Esophagus (tissue), 2 donors: Measurements from ENCODE around the gene DPP9. TPM values are rescaled to one million over a fixed set of nuclear protein-coding genes. Genes with fewer than 3 reads are reported as not detected.
A peak's percentile ranks its signal among the peaks of the same experiment; 100 is the strongest.

Experiments
- H3K27ac ChIP-seq, 2 donors: one replicate each; pipeline ENCODE4 v1.5.1; 2013; ENCODE audit warnings: low read depth in 2 of 2, mild to moderate bottlenecking in 2 of 2, inconsistent platforms in 1 of 2, low read length in 1 of 2, moderate library complexity in 1 of 2
- H3K27me3 ChIP-seq, 2 donors: one replicate each; pipeline ENCODE4 v1.6.1; 2013; ENCODE audit warnings: low read length in 2 of 2, control low read depth in 1 of 2, mild to moderate bottlenecking in 1 of 2; ENCODE audit not compliant: insufficient read depth in 2 of 2, control insufficient read depth in 1 of 2
- H3K36me3 ChIP-seq, 2 donors: one replicate each; pipeline ENCODE4 v1.6.1; 2013; ENCODE audit warnings: low read length in 1 of 2; ENCODE audit not compliant: control insufficient read depth in 2 of 2, insufficient read depth in 2 of 2
- H3K4me1 ChIP-seq, 2 donors: one replicate each; pipeline ENCODE4 v1.6.1; 2013; ENCODE audit warnings: low read length in 1 of 2; ENCODE audit not compliant: control insufficient read depth in 2 of 2, insufficient read depth in 2 of 2
- H3K4me3 ChIP-seq, 2 donors: one replicate each; pipeline ENCODE4 v1.5.1; 2013; ENCODE audit warnings: low read length in 2 of 2, mild to moderate bottlenecking in 2 of 2, low read depth in 1 of 2, moderate library complexity in 1 of 2
- H3K9me3 ChIP-seq, 2 donors: one replicate each; pipeline ENCODE4 v1.6.1; 2013; ENCODE audit warnings: mild to moderate bottlenecking in 2 of 2, low read depth in 1 of 2, low read length in 1 of 2, moderate library complexity in 1 of 2; ENCODE audit not compliant: control insufficient read depth in 2 of 2, insufficient read depth in 1 of 2
- WGBS, 2 donors: extraction: QIAGEN DNeasy Blood & Tissue Kit; methylation state at CpG; one replicate each; pipeline ENCODE4 v1.1.7; 2013; 5-methylcytosine and 5-hydroxymethylcytosine counted together
- polyA plus RNA-seq, 2 donors: library from polyadenylated mRNA; stranded (reverse); fragments of 200-250 nt; gene quantifications; one replicate each; pipeline ENCODE4 v1.2.3, GENCODE V29; 2013
- donor health status: healthy with polysubstance abuse.
- donor health status: Bipolar disorder and iron deficiency.

DPP9 gene
- polyA plus RNA-seq, 2 donors: 24.3 to 29.2 TPM

- Histone ChIP-seq H3K27me3 (no peaks in the 10 kb centered on the region), H3K9me3 (no peaks in the 10 kb centered on the region), H3K27ac (no peak overlapping the region), H3K36me3 (no peaks in the 10 kb centered on the region), H3K4me1 (peaks cover 11 to 14% of the 10 kb centered on the region in 2 donors), H3K4me3 (no peak overlapping the region)
- WGBS, 2 donors: 85 to 93% methylated on average over 6 of the region's 6 CpGs
These were observed 81.0 kb downstream of the DPP9 start for GRCh38 chr19:4642625-4643024.

- 62 to 68% methylated on average over 14 of the region's 14 CpGs for WGBS, 2 donors
- Histone ChIP-seq H3K4me1 (peaks cover 11 to 14% of the 10 kb centered on the region in 2 donors), H3K36me3 (no peaks in the 10 kb centered on the region), H3K27ac (peak overlapping the region in 1 of 2 donors; percentile 48), H3K27me3 (no peaks in the 10 kb centered on the region), H3K4me3 (peak overlapping the region in 1 of 2 donors; percentile 60), H3K9me3 (no peaks in the 10 kb centered on the region)
These were observed 82.5 kb downstream of the DPP9 start for GRCh38 chr19:4641132-4641531.

- H3K27ac ChIP-seq: peak overlapping the region in 1 of 2 donors; percentile 48
- H3K27me3 ChIP-seq: no peaks in the 10 kb centered on the region
These were observed 83.2 kb downstream of the DPP9 start for GRCh38 chr19:4640247-4641000.

GRCh38 chr19:4639531-4640246 lies 84.0 kb downstream of the DPP9 start:
- no peaks in the 10 kb centered on the region for H3K27me3 ChIP-seq
- WGBS, 2 donors: 3 to 8% methylated on average over 28 to 39 of the region's 39 CpGs
- H3K27ac ChIP-seq: peak overlapping the region; percentile 13 to 34
- no peaks in the 10 kb centered on the region for H3K36me3 ChIP-seq
- peaks cover 11 to 18% of the 10 kb centered on the region in 2 donors for H3K4me1 ChIP-seq
- no peaks in the 10 kb centered on the region for H3K9me3 ChIP-seq
- peak overlapping the region; percentile 60 to 64 for H3K4me3 ChIP-seq

More at GRCh38 chr19:4640247-4641000, 83.2 kb downstream of the DPP9 start:
- Histone ChIP-seq H3K4me3 (peak overlapping the region; percentile 60 to 64), H3K9me3 (no peaks in the 10 kb centered on the region), H3K4me1 (peaks cover 11 to 18% of the 10 kb centered on the region in 2 donors), H3K36me3 (no peaks in the 10 kb centered on the region)
- 42 to 61% methylated on average over 17 of the region's 17 CpGs for WGBS, 2 donors

DNA sequence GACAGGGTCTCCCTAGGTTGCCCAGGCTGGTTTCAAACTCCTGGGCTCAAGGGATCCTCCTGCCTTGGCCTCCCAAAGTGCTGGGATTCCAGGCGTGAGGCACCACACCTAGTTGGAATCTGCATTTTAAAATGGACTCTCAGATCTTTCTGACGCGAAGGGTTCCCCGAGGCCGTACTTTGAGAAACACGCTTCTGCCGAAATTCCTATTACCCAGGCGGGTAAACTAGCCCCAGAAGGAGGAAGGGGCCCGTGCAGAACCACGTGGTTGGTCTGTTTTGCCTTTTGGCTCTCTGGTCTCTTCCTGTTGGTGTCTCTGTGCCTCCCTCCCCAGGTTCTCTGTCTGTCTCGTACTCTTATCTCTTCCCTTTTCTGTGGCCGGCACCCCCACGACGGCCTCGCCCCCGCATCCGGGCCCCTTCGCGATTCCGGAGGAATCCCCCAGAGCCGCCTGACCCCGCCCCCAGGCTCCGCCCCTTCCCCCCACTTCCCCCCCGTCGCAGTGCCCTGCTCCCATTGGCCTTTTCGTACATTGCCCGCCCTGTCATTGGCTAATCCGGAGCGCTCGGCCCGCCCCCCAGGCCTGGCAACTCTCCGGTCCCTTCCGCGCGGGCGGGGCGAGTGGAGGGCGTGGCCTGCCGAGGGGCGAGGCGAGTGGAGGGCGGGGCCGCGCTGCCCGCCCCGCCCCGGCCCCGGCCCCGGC lies 84.7 kb downstream of the DPP9 start, which contains the start of gene TNFAIP8L1:
Gene TNFAIP8L1 (plus strand): TSS at position 689 of the 703 bp plus-strand sequence. CDS start 12,354 bp downstream, outside the sequence.
- Histone ChIP-seq H3K27ac (peak within 1 kb of the TSS; percentile 41 to 85), H3K4me3 (peak within 1 kb of the TSS; percentile 60 to 64), H3K9me3 (no peaks in the 10 kb centered on the region), H3K27me3 (no peaks in the 10 kb centered on the region), H3K36me3 (no peaks in the 10 kb centered on the region), H3K4me1 (peaks cover 11 to 18% of the 10 kb centered on the region in 2 donors)
- 2 to 3% methylated on average over 28 to 49 of the region's 49 CpGs for WGBS, 2 donors

- Histone ChIP-seq H3K27ac (peak overlapping the region in 1 of 2 donors; percentile 14), H3K9me3 (no peaks in the 10 kb centered on the region), H3K4me1 (peaks cover 11 to 18% of the 10 kb centered on the region in 2 donors), H3K4me3 (no peak overlapping the region), H3K36me3 (no peaks in the 10 kb centered on the region), H3K27me3 (no peaks in the 10 kb centered on the region)
- 68 to 74% methylated on average over 11 of the region's 11 CpGs for WGBS, 2 donors
These were observed 85.3 kb downstream of the DPP9 start for GRCh38 chr19:4638317-4638716.

DNA sequence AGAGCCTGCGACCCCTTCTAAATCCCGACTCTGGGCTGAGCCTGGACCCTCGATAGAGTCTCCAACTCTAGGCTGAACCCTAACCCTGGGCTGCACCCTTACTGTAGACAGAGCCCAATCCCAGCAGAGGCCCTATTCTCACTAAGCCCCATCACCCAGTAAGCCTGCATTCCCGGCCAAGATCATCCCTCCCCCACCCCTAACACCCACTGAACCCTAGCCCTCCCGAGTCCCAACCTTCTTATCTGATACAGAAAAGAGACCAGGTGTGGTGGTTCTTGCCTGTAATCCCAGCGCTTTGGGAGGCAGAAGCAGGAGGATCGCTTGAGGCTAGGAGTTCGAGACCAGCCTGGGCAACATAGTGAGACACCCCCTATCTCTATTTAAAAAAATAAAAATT lies 86.9 kb downstream of the DPP9 start:
- no peaks in the 10 kb centered on the region for H3K9me3 ChIP-seq
- WGBS, 2 donors: 54 to 60% methylated on average over 8 of the region's 8 CpGs
- no peak overlapping the region for H3K4me3 ChIP-seq
- no peaks in the 10 kb centered on the region for H3K36me3 ChIP-seq
- no peak overlapping the region for H3K27ac ChIP-seq
- no peaks in the 10 kb centered on the region for H3K27me3 ChIP-seq
- H3K4me1 ChIP-seq: peaks cover 11 to 18% of the 10 kb centered on the region in 2 donors

DNA sequence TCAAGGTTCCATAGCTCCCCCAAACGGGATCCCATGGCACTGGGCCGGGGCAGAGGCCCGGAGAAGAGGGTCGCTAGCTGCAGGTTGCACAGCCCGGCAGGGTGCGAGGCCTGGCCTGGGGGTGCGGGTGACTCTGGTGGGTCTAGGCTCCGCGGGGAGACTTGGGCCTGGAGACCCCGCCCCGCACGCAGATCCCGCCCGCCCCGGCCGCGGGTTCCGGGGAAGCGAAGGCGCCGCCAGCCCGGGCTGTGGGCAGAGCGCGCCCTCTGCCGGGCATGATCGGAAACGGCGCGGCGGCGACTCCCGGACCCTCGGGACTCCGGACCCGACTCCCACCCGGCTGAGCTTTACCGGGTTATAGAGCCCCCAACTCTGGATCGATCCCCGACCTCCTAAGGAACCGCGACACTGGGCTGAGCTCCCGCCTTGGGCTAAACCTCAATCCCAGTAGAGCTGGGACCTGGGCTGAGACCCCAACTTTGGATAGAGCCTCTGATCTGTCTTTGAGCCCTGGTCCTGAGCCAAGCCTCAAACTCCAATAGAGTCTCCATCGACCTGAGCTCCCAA lies 87.4 kb downstream of the DPP9 start:
- H3K4me3 ChIP-seq: peak overlapping the region; percentile 44 to 49
- H3K27ac ChIP-seq: no peak overlapping the region
- peaks cover 11 to 17% of the 10 kb centered on the region in 2 donors for H3K4me1 ChIP-seq
- H3K36me3 ChIP-seq: no peaks in the 10 kb centered on the region
- H3K27me3 ChIP-seq: no peaks in the 10 kb centered on the region
- no peaks in the 10 kb centered on the region for H3K9me3 ChIP-seq
- 1% methylated on average over 39 to 43 of the region's 43 CpGs for whole genome bisulfite sequencing, 2 donors

DNA sequence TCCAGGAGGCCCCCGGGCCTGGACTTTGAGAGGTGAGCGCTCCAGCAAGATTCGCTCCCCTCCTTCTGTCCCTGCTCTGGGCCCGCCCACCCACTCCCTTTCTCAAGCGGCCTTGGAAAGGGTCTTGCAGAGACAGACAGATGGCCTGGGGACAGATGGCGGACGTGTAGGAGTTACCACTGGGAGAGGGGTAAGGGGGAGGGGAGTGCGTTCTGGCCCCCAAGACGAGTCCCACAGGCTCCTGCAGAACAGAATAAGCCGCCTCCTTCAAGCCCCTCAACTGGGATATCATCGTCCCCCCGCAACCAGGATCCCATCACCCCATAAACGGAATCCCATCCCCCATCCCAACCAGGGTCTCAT lies 87.9 kb downstream of the DPP9 start:
- H3K4me1 ChIP-seq: peaks cover 9 to 12% of the 10 kb centered on the region in 2 donors
- 23 to 25% methylated on average over 13 of the region's 13 CpGs for WGBS, 2 donors

More for the DNA sequence above, 87.9 kb downstream of the DPP9 start:
- H3K9me3 ChIP-seq: no peaks in the 10 kb centered on the region
- H3K27ac ChIP-seq: no peak overlapping the region
- no peaks in the 10 kb centered on the region for H3K36me3 ChIP-seq
- H3K27me3 ChIP-seq: no peaks in the 10 kb centered on the region
- peak overlapping the region; percentile 44 to 49 for H3K4me3 ChIP-seq
